Epidermal melanocyte (primary cell): ENCODE results near the gene PCGF1.
"Not testable (repeated sequence)": the region's sequence is repeated elsewhere in the genome, so short reads cannot be mapped to it uniquely, and the experiment has no call there.

Source experiments
- DNase-seq: peaks from one replicate; pipeline ENCODE4 v3.0.0; 2011; ENCODE audit warnings: low spot score; ENCODE audit not compliant: insufficient read length

The PCGF1 gene

GRCh38 chr2:74472945-74473258, 34.6 kb downstream of the PCGF1 start:
- DNase-seq: no peak

- peak; percentile 76 for DNase-seq
Observed at GRCh38 chr2:74472086-74472944, 35.2 kb downstream of the PCGF1 start, which contains the start of gene MRPL53. Gene MRPL53, minus strand, starts transcription at chr2:74472680. Its CDS starts 20 bp downstream, at chr2:74472660.

GRCh38 chr2:74471332-74472065, 36.0 kb downstream of the PCGF1 start:
- no peak for DNase-seq

GRCh38 chr2:74470742-74471141, 36.8 kb downstream of the PCGF1 start:
- DNase-seq: not testable (repeated sequence)

- no peak for DNase-seq
Observed at GRCh38 chr2:74464406-74464805, 43.1 kb downstream of the PCGF1 start.

GRCh38 chr2:74462786-74463105, 44.7 kb downstream of the PCGF1 start:
- no peak for DNase-seq

GRCh38 chr2:74462054-74462785, 45.3 kb downstream of the PCGF1 start:
- no peak for DNase-seq

GRCh38 chr2:74461187-74462053, 46.1 kb downstream of the PCGF1 start:
- no peak for DNase-seq

GRCh38 chr2:74460187-74460586, 47.3 kb downstream of the PCGF1 start:
- DNase-seq: not testable (repeated sequence)

- DNase-seq: not testable (repeated sequence)
Observed at GRCh38 chr2:74459503-74460118, 47.9 kb downstream of the PCGF1 start.

- DNase-seq: no peak
Observed at GRCh38 chr2:74458938-74459363, 48.5 kb downstream of the PCGF1 start.

- peak; percentile 97 for DNase-seq
Observed at GRCh38 chr2:74458132-74458937, 49.2 kb downstream of the PCGF1 start, which contains the start of gene WBP1. Gene WBP1, plus strand, starts transcription at chr2:74458438. Its CDS starts 165 bp downstream, at chr2:74458603.

GRCh38 chr2:74457549-74458131, 49.9 kb downstream of the PCGF1 start:
- no peak for DNase-seq

- DNase-seq: no peak
Observed at GRCh38 chr2:74457129-74457548, 50.4 kb downstream of the PCGF1 start.
